CD14-positive monocyte (primary cell): ENCODE measurements around the gene ASB4. TPM values are rescaled to one million over a fixed set of nuclear protein-coding genes. Genes with fewer than 3 reads are reported as not detected.

Experiments used
- DNase-seq, 3 donors: peaks; one replicate each; pipeline ENCODE4 v3.0.0-alpha.2; 2011 to 2022
- H2AFZ ChIP-seq: 2 replicates; pipeline ENCODE4 v1.6.0; 2012; ENCODE audit warnings: mild to moderate bottlenecking, low read depth, low read length, inconsistent platforms; ENCODE audit not compliant: insufficient read depth, poor library complexity, severe bottlenecking
- H3K27ac ChIP-seq, 2 donors: 1 replicate in 1 of 2; 2 replicates in 1 of 2; pipeline ENCODE4 v1.5.1; 2012 to 2013; ENCODE audit warnings: low read length in 2 of 2, control low read depth in 1 of 2, inconsistent platforms in 1 of 2, low read depth in 1 of 2, mild to moderate bottlenecking in 1 of 2
- H3K27me3 ChIP-seq, 2 donors: one replicate each; pipeline versions ENCODE4 v1.6.0 to v1.6.1; 2011 to 2013; ENCODE audit warnings: low read length in 2 of 2; ENCODE audit not compliant: control insufficient read depth in 2 of 2, insufficient read depth in 2 of 2
- H3K36me3 ChIP-seq, 2 donors: replicated peaks in 1 of 2; 1 replicate in 1 of 2; 2 replicates in 1 of 2; pipeline versions ENCODE4 v1.5.1 to v1.6.1; 2012 to 2013; ENCODE audit warnings: low read length in 2 of 2, control low read depth in 1 of 2, inconsistent platforms in 1 of 2, mild to moderate bottlenecking in 1 of 2; ENCODE audit not compliant: insufficient read depth in 2 of 2, control insufficient read depth in 1 of 2
- H3K4me1 ChIP-seq, 2 donors: 1 replicate in 1 of 2; 2 replicates in 1 of 2; pipeline versions ENCODE4 v1.5.1 to v1.6.1; 2012 to 2013; ENCODE audit warnings: low read length in 2 of 2, control low read depth in 1 of 2, inconsistent platforms in 1 of 2, mild to moderate bottlenecking in 1 of 2, moderate library complexity in 1 of 2; ENCODE audit not compliant: insufficient read depth in 2 of 2, control insufficient read depth in 1 of 2
- H3K4me2 ChIP-seq: replicated peaks from 2 replicates; pipeline ENCODE3; 2012; ENCODE audit warnings: low read length, moderate library complexity, mild to moderate bottlenecking; ENCODE audit not compliant: poor library complexity, severe bottlenecking; ENCODE audit errors: extremely low read depth
- H3K4me3 ChIP-seq, 3 experiments: fragments of 200-600 bp in 1 of 3; sonication (generic) in 1 of 3; replicated peaks in 1 of 3; 1 replicate in 2 of 3; 2 replicates in 1 of 3; pipeline ENCODE4 v1.5.1; 2011 to 2013; ENCODE audit warnings: low read length in 3 of 3, mild to moderate bottlenecking in 3 of 3, control low read depth in 2 of 3, low read depth in 2 of 3, inconsistent platforms in 1 of 3, moderate library complexity in 1 of 3
- H3K79me2 ChIP-seq: 2 replicates; pipeline ENCODE4 v1.6.0; 2012; ENCODE audit warnings: mild to moderate bottlenecking, control low read depth, inconsistent platforms, low read length, moderate library complexity; ENCODE audit not compliant: insufficient read depth
- H3K9ac ChIP-seq: 2 replicates; pipeline ENCODE4 v1.6.0; 2017; ENCODE audit warnings: low read length, mild to moderate bottlenecking; ENCODE audit not compliant: insufficient read depth, poor library complexity, severe bottlenecking
- H3K9me3 ChIP-seq, 2 donors: replicated peaks in 1 of 2; 1 replicate in 1 of 2; 2 replicates in 1 of 2; pipeline versions ENCODE4 v1.5.1 to v1.6.1; 2012 to 2013; ENCODE audit warnings: low read length in 2 of 2, control low read depth in 1 of 2; ENCODE audit not compliant: control insufficient read depth in 1 of 2, insufficient read depth in 1 of 2
- H4K20me1 ChIP-seq: 2 replicates; pipeline ENCODE4 v1.6.0; 2012; ENCODE audit warnings: mild to moderate bottlenecking, low read length, control low read depth, moderate library complexity; ENCODE audit not compliant: insufficient read depth
- H3K27ac Mint-ChIP-seq, 7 donors: one replicate each; pipeline ENCODE4 v1.8.0; 2020; ENCODE audit warnings: mild to moderate bottlenecking in 7 of 7, mixed read lengths in 7 of 7, moderate library complexity in 6 of 7, inconsistent platforms in 2 of 7
- H3K27me3 Mint-ChIP-seq, 3 donors: one replicate each; pipeline ENCODE4 v1.8.0; 2021 to 2022; ENCODE audit warnings: low read depth in 3 of 3, mild to moderate bottlenecking in 3 of 3, mixed read lengths in 3 of 3, moderate library complexity in 3 of 3, inconsistent platforms in 1 of 3
- H3K36me3 Mint-ChIP-seq, 2 donors: one replicate each; pipeline ENCODE4 v1.8.0; 2020; ENCODE audit warnings: mixed read lengths in 2 of 2, inconsistent platforms in 1 of 2, mild to moderate bottlenecking in 1 of 2
- H3K4me1 Mint-ChIP-seq: one replicate; pipeline ENCODE4 v1.8.0; 2020; ENCODE audit warnings: mild to moderate bottlenecking, mixed read lengths
- H3K4me3 Mint-ChIP-seq, 2 donors: one replicate each; pipeline ENCODE4 v1.8.0; 2020; ENCODE audit warnings: mild to moderate bottlenecking in 2 of 2, mixed read lengths in 2 of 2, moderate library complexity in 1 of 2
- H3K9me3 Mint-ChIP-seq, 7 donors: one replicate each; pipeline ENCODE4 v1.8.0; 2020 to 2022; ENCODE audit warnings: mixed read lengths in 7 of 7, mild to moderate bottlenecking in 6 of 7, moderate library complexity in 6 of 7, inconsistent platforms in 2 of 7
- WGBS: methylation state at CpG from one replicate; pipeline ENCODE4 v1.1.5; 2013; ENCODE audit warnings: missing lambda C conversion rate; ENCODE audit not compliant: insufficient coverage; 5-methylcytosine and 5-hydroxymethylcytosine counted together
- intact Hi-C, 2 donors: fragments of 100-400 bp; cut with micrococcal nuclease; formaldehyde crosslinking; loops; one replicate each; pipeline versions ENCODE4 v1.15.0 to v1.15.1; 2023
- polyA plus RNA-seq, 3 donors: library from polyadenylated mRNA; depleted of rRNA in 1 of 3; unstranded in 2 of 3; stranded (reverse) in 1 of 3; fragments of 300-500 nt in 2 of 3; fragments of >200 nt in 1 of 3; fragmentation: Illumina TruSeq in 2 of 3; gene quantifications; 1 replicate in 2 of 3; 2 replicates in 1 of 3; pipeline ENCODE4 v1.2.3, GENCODE V29; 2012 to 2021
- TF ChIP-seq, protein P1 (sequence below): fragments of 200-600 bp; IDR thresholded peaks from one replicate; pipeline ENCODE4 v1.8.0; 2022; ENCODE audit warnings: antibody characterized with exemption, mild to moderate bottlenecking

The ASB4 gene
- polyA plus RNA-seq, 3 donors = not detected

DNA sequence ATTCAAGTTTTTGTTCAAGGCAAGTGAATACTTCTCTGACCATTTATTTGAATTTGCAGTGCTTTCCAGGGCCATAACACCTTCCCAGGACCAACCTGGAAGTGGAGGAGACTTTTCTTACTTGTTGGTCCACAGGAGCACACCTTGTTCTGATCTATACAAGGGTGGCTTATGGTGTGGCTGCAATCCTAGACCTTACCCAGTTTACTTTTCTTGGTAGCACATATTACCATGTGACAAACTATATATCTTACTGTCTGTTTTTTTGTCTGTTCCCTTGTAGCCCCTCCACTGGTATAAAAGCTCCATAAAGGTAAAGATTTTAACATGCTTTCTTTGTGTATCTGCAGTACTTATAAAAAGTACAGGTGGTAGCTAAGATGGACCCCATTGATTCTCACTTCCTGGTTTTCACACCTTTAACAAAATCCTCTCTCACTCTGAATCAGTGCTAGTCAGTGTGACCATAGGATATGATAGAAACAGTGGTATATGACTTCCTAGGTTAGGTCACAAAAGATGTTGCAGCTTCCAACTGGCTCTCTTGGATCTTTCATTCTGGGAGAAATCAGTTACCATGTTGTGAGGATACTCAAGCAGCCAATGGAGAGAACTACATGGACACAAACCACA, 5.6 kb upstream of the ASB4 start:
- Histone ChIP-seq H3K4me1 (no peaks in the 10 kb centered on the region), H3K9ac (no peak overlapping the region), H4K20me1 (no peaks in the 10 kb centered on the region), H3K27ac (no peak overlapping the region), H3K4me2 (no peak overlapping the region), H3K27me3 (no peaks in the 10 kb centered on the region), H3K9me3 (no peaks in the 10 kb centered on the region), H3K4me3 (no peak overlapping the region), H3K36me3 (no peaks in the 10 kb centered on the region), H2AFZ (no peak overlapping the region), H3K79me2 (no peaks in the 10 kb centered on the region)
- H3K4me1 Mint-ChIP-seq = no peaks in the 10 kb centered on the region
- H3K4me3 Mint-ChIP-seq = no peak overlapping the region
- H3K27ac Mint-ChIP-seq = no peak overlapping the region
- no peak for DNase-seq
- H3K36me3 Mint-ChIP-seq = no peaks in the 10 kb centered on the region
- no peaks in the 10 kb centered on the region for H3K9me3 Mint-ChIP-seq
- intact Hi-C loops = loop anchor here in 1 of 2 donors (10.0 kb wide), 1 partner anchor 1035 kb away; no protein-coding TSS in a partner anchor
- peaks cover 2 to 4% (median 2%) of the 10 kb centered on the region in 3 donors for H3K27me3 Mint-ChIP-seq
- TF ChIP-seq, protein P1, sequence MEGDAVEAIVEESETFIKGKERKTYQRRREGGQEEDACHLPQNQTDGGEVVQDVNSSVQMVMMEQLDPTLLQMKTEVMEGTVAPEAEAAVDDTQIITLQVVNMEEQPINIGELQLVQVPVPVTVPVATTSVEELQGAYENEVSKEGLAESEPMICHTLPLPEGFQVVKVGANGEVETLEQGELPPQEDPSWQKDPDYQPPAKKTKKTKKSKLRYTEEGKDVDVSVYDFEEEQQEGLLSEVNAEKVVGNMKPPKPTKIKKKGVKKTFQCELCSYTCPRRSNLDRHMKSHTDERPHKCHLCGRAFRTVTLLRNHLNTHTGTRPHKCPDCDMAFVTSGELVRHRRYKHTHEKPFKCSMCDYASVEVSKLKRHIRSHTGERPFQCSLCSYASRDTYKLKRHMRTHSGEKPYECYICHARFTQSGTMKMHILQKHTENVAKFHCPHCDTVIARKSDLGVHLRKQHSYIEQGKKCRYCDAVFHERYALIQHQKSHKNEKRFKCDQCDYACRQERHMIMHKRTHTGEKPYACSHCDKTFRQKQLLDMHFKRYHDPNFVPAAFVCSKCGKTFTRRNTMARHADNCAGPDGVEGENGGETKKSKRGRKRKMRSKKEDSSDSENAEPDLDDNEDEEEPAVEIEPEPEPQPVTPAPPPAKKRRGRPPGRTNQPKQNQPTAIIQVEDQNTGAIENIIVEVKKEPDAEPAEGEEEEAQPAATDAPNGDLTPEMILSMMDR = no peak

DNA sequence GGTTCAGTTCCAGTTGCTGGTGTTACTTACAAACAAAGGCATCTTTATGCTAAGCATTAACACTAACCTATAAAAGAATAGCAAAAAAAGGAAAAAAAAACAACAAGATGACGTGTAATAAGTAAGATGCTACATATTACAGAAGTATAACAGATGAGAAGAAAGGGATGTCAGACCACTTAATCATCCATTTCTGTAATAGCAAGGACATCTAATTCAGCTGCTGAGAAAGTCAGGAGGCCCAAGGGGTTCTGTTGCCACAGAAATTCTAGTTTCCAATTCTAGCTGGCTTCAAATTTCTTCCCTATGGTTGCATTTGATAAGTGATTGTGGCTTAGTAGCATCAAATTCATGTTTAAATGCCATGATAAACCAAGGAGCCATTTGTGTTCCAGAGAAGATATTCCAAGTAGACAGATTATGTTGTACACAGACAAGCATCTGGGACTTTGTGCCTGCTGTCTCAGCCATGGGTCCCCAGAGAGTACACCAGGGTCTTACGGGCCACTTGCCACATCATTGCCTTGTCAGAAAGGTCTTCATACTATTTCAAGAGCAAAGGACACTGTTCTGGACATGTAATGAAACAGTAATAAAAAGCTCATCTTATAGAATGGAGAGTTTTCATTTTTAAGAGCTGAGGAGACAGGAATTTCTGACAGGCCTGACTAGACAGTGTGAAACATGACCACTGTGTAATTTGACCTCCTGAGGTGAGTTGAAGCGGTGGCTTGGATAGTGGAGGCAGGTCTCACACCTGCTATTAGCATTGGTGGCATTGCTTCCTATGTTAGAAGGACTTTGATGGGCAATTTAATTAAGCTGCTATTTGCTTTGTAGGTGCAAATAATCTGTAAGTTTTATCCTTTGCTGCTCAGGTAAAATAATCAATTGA, 4.2 kb upstream of the ASB4 start:
- Histone ChIP-seq H3K27ac (no peak overlapping the region), H3K9me3 (no peaks in the 10 kb centered on the region), H3K27me3 (no peaks in the 10 kb centered on the region), H3K4me2 (no peak overlapping the region), H3K9ac (no peak overlapping the region), H2AFZ (no peak overlapping the region), H3K4me1 (no peaks in the 10 kb centered on the region), H3K4me3 (no peak overlapping the region), H4K20me1 (no peaks in the 10 kb centered on the region), H3K79me2 (no peaks in the 10 kb centered on the region), H3K36me3 (no peaks in the 10 kb centered on the region)
- Mint-ChIP-seq H3K4me3 (no peak overlapping the region), H3K27me3 (peaks cover 2 to 4% (median 2%) of the 10 kb centered on the region in 3 donors), H3K27ac (no peak overlapping the region), H3K9me3 (no peaks in the 10 kb centered on the region), H3K36me3 (no peaks in the 10 kb centered on the region), H3K4me1 (no peaks in the 10 kb centered on the region)
- no peak for DNase-seq
- intact Hi-C loops = no loop called here
- TF ChIP-seq, protein P1 = no peak
- WGBS = 100% methylated on average over 2 of the region's 3 CpGs
